GM21390 (cell line): ENCODE results near the gene ROR2.

ENCODE experiments used
- ATAC-seq: cut with Tn5 transposase; IDR thresholded peaks from one replicate; pipeline ENCODE4 v1.9.1; 2021; ENCODE audit not compliant: unreplicated experiment

The ROR2 gene

DNA sequence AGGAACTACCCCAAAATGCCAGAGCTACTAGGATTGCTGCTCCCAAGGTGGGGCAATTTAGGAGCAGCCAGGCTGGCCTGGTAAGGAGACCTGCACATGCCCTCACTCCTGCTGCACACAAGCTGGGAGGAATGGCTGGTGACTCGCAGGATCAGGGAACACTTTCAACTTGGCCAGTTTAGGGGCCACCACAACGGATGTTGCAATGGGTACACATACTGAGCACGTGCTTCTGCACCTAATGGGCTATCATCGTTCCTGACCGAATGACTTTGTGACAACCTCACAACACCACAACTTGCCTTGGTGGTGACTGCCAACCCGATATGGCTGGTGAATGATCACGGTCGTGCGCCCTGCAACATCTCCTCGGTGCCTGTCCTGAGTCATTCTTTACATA is 172.0 kb downstream of the ROR2 start:
- ATAC-seq = no peak

DNA sequence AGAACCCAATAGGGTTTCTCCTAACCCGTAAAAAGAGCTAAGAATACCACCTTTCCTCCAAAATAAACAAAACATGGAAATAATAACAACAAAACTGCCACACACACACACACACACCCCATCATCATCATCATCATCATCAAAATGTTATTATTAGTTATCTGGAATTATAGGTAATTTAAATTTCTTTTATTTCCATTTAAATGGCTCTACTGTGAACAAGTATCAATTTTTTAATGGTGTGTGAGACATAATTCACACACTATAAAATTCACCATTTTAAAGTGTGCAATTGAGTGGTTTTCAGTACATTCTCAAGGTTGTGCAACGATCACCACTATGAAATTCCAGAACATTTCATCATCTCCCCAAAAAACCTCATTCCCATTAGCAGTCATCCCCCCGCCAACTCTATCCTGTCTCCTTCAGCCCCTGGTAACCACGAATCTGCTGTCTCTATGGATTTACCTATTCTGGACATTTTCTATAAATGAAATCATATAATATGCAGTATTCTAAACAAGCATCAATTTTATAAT is 172.7 kb downstream of the ROR2 start:
- no peak for ATAC-seq

DNA sequence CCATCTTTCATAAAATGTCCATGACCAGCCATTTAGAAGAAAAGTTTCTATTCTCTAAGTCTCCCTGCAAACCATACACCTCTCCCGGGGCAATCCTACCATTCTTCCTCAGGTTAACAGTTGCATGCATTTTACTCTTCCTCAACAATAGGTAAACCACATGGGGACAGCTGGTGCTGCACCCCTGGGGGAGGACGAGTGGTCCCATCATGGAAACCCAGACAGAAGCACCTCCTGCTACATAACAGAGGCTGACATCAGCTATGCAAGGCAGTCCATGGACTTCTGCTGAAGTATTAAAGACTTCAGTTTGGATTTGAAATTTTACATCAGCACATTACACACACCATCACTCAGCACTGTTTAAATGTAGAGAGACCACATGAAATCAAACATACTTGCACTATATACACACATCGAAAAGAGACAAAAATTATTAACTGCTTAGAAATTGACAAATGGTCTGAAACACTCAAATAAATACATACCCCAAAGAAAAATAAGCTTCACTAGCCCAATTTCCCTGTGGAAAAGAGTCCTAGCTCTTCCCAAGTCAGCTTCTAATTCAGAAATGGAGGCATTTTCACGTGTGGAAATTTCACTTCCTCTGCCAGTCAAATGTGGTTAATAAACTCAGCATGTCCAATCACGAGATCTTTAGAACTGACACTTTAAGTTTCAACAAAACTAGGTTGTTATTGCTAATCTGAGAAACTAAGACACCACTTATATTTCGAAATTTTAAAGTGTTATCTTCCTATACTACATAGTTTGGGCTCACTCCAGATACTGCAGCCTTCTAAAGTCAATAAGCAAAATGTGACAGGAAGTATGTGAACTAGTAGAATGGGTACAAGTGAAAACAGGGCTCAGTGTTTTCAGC is 173.4 kb downstream of the ROR2 start:
- ATAC-seq = no peak

DNA sequence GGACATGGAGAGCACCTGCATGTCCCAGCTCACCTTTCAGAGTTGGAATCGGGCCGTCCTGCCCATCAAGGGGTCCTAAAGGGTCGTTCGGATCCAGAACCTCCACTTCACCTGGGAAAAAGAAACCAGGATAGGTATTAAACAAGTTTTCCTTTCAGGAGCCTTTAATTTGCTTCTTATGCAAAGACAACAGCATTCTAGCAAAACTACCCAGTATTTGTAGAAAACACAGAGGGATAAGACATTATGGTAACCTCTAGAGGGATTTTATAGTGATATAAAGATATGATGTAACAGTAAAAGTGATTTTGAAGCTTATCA is 174.4 kb downstream of the ROR2 start:
- ATAC-seq = no peak

DNA sequence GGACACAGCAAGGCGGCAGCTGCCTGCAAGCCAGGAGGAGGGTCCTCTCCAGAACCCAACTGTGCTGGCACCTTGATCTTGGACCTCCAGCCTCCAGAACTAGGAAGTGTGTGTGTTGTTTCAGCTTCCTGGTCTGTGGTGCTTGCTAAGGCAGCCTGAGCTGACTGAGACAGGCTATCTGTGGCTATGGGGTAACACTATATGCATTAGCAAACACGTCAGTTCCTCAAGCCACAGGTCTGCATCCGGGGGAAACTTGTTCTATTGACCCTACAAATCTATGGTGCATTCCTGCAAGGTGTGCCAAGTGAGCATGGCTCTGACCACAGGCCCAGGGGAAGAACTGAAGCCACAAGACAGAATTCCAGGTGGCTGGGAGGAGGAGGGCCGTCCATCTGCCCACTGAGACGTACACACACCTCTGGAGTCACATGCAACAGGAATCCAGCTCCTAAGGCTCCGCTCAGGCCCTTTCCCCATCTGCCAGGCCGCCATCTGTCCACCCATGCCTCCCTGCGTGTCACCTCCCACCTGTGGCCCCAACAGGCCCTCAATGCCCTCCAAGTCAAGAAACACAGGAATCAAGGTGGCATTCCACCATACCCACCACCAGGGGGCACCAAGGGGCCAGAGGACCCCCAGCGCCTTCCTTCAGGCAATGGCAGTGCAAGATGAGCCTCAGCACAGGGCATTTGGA is 174.9 kb downstream of the ROR2 start:
- peak; percentile 69 for ATAC-seq

DNA sequence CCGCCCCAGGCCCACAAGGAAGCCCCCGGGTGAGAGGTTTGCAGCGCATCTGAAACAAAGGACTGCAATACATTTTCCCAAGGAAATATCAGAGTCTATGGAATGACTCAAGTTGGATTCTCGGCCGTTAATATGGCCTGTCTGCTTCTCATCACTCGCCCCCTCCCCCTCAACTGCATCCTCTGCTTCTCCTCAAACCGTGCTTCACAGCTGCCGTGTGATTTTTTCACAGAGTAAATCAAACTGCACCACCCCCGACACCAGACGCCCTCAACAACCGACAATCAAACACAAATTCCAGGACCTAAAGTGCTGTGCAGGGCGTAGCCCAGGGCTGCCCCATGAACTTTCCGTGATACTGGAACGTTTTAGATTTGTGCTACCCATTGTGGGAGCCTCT is 176.9 kb downstream of the ROR2 start:
- ATAC-seq = no peak

DNA sequence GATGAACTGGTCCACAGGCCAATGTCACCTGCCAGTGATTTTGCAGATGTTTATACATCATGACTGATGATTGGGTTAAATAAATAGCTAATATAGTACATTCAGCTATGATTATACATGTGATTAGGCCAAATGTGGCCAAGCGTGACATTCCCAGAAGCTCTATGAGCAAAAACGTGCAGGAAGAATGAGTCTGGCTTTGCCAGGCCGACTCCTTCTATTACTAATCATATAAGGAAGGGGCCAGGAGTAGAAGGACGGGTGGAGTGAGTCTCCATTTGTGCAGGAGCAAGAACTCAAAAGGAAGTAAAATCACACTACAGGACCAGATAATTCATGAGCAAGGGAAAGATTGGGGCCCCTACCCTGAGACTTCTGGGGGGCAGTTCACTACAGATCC is 178.2 kb downstream of the ROR2 start:
- no peak for ATAC-seq

DNA sequence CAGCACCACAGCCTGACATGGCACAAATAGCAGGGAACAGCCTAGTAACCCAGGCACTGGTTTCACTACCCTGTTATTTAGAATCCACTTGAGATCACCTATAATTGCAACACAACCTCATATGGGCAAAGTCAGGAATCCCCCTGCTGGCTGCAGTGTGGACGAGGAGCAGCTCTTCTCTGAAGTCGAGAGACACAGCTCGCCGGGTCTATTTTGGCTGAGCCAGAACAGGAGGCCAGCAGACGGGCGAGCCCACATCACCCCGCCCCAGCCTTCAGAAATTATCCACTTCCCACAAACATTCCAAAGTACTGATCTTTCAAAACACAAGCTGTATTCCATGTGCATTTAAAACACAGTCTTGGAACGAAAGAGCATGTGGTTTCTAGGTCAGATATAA is 179.0 kb downstream of the ROR2 start:
- no peak for ATAC-seq

DNA sequence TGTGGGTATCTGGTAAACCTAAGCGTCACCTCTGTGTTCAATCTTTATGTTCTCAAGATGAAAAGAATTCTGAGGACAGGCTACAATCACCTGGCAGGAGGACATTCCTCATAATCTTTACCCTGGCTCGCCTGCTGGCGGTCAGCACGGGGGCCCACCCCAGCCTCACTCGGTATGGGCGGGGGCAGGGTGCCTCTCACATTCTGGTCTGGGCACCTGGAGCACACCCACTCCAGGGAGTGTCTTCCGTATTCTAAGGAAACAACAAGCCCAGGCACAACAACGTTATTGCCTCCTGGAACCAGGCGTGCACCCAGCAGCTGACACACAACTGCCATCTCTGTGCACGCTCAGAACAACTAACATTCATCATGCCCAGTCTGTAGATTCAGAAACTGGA is 179.8 kb downstream of the ROR2 start:
- no peak for ATAC-seq

DNA sequence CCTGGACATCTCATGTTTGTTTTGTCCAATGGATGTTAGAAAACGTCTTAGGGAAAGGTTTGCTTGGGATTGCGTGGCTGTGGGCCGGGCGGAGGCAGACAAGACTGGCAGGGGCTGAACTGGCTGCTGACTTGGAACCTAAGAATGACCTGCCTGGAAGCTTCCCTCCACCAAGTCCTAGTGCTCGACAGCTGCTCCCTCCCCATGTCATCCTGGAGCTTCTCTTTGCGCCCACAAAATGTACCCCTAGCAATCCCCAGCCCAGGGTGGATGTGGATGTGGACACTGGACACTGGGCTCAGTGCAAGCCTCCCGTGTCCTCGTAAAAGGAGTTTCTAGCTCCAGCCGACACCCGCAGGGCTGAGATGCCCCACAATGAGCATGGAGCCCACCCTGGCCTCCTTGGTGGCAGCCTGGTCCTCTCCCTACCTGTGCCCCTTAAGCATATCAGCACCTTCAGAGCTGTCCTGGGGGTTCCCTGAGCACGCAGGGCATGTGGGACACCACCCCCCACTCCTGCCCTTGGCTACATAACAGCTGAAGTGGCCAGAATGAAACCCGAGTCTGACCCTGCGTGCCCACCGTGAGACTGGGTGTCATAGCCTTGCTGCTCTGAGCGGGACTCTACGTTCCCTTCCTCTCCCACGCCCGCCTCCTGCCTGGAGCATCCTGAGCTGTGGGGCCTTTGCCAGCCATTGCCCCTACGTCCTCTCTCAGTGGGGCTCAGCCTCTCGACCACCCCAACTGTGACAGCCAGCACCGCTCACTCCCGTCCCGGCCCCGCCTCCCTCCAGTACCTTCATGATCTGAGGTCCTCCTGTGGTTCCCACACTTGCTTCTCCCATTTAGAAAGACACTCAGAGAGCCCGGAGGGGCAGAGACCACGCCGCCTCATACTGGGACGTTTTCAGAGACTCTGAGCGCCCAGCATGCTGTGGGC is 180.8 kb downstream of the ROR2 start:
- ATAC-seq = no peak

DNA sequence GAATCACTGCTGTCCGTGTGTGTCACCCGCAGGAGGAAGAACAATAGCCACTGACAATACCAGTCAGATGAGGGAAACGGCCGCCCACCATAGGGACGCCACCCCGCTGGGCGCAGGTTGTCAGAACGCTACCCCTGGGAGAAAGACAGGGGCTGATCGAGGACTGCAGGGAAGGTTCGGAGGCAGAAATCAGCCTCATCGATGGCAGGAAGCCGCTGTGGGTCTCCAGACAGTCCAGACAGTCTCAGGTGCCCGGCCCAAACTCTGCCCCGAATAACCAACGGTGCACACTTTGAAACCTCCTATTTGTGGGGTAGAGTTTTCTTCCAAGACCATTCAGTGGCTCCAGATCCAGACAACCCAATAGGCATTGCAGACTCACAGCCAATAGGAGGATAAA is 181.5 kb downstream of the ROR2 start:
- no peak for ATAC-seq

DNA sequence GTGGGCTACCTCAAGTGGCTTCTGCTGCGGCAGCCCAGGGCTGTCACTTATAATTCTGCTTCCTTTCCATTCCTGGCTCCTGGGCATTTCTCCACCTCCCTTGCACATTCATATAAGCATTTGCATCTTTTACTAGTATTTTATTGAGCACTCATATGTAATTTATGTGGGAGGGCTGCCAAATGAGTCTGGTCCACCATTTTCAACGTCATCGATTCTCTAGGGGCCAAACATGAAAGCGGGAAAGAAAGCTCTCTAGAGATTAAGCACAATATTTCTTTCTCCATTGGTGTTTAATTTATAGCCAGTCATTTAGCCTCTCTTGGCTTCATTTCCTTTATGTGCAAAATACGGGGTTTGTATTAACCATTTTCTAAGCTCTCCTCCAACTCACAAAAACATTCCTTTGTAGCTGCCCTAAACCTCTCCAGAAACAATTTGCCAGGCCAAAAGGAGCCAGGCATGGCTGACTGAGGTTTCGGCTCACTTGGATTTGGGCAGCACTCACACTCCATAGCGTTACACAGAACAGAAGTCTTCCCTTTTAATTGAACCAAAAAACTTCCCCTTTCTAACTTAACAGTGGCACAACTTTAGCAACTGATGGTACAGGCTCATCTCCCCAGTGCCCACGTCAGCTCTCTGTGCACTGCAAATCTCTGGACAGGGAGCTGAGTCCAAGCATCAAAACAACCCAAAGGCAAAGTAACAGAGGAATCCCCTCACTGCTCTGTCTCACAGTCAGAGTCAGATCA is 183.5 kb downstream of the ROR2 start:
- no peak for ATAC-seq

DNA sequence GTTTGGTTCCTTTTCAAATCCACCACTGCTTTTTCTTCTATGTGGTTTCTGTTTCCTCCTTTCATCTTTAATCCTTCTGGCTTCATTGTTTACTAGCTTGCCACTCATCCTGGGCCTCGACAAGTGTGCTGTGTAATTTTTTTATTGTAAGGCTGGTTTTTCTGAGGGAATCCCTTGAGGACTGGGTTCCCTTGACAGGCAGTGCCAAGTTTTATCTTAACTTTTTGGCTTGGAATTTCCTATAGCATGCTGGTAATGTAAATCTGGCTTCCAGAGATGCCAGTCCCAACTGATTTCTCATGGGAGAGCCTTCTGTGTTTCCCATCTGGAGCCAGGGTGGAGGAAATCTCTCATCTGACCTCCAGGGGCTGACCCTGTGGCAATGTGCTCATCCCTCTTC is 184.7 kb downstream of the ROR2 start:
- no peak for ATAC-seq

DNA sequence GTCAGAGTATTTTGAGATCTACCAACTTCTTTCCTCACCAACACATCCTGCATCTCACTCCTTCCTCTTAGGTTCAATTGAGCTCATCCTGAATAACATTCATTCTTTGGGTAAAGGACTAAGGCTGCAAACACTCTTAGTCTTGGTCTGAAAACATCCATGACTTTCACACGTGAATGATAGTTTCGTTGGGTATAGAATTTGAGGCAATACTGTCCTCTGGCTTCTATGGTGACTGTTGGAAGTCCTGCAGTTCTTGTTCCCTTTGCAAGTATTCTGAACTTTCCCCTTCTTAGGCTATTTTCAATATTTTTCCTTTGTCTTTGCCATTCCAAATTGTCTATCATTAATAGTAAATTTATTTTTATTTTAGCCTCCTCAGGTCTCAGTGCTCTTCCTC is 185.4 kb downstream of the ROR2 start:
- ATAC-seq = no peak

DNA sequence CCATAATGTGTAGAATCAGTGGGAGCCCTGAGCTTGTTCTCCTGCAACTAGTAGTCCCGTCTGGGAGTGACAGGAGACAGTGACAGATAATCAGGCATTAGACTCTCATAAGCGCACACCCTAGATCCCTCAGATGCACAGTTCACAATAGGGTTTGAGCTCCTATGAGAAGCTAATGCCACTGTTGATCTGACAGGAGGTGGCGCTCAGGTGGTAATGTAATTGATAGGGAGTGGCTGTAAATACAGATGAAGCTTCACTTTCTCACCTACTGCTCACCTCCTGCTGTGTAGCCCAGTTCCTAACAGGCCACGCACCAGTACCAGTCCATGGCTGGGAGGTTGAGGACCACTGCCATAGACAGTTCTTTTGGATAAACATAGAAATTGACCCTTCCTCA is 188.7 kb downstream of the ROR2 start:
- ATAC-seq = no peak

DNA sequence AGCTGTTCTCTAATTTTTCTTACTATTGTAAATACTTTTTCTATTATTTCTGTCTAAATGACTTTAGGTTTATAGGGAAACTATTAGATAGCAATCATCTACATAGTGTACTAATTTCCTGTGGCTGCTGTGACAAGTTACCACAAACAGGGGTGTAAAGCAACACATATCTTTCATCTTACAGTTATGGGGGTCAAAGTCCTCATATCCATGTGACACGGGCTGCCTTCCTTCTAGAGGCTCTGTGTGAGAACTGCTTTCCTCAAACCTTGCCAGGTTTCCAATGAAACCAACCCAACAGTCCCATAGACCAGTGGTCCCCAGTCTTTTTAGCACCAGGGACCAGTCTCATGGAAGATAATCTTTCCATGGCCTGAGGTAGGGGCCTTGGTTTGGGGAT is 189.1 kb downstream of the ROR2 start:
- ATAC-seq = no peak

DNA sequence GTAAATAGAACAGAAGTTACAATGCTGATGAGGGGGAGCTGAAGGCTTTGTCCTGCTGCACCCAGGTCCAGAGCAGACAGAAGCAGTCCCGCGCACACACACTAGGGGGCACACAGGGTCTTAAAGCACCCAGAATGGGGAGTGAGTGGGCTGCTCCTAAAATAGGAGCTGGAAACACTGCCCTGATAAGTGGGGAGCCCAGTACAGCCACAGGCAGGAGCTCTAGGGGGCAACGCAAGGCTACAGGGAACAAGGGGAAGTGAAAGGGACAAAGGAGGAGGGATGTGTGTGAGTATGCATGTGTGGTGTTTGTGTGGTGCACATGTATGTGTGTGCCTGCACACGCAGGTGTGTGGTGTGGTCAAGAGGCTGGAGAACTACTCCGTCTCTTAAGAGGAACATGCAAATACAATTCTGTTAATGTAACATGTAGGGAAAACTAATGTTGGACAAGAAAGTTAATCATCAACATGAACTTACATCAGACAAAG is 191.5 kb downstream of the ROR2 start:
- ATAC-seq = peak; percentile 65

DNA sequence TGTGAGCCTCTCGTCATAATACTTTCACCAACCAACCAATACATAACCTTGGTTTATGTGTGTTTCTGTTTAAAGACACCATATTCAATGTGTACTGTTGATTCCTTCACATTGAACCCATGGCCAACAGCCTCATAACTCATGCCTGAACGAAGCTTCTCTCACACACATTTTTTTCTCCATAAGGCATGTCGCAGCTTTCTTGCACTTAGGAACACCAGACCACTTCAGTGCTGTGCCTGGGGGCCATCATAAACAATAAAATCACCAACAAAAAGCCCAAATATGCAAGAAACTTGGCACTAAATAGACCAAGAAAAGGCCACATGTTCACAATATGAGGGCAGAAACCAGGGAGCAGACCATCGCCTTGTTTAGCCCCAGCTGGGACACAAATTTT is 192.2 kb downstream of the ROR2 start:
- ATAC-seq = no peak

DNA sequence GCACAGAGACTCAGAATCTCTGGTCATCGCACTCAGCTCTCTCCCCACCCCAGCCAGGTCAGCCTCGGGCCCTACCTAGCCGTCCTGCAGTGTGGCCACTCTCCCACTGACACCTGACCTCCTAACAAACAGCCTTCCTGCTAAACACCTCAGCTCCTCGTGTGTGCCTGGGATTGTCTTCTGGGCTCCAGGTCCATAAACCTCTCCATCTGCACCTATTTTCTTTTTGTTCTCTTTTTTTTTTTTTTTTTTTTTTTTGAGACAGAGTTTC is 193.6 kb downstream of the ROR2 start:
- ATAC-seq = no peak

DNA sequence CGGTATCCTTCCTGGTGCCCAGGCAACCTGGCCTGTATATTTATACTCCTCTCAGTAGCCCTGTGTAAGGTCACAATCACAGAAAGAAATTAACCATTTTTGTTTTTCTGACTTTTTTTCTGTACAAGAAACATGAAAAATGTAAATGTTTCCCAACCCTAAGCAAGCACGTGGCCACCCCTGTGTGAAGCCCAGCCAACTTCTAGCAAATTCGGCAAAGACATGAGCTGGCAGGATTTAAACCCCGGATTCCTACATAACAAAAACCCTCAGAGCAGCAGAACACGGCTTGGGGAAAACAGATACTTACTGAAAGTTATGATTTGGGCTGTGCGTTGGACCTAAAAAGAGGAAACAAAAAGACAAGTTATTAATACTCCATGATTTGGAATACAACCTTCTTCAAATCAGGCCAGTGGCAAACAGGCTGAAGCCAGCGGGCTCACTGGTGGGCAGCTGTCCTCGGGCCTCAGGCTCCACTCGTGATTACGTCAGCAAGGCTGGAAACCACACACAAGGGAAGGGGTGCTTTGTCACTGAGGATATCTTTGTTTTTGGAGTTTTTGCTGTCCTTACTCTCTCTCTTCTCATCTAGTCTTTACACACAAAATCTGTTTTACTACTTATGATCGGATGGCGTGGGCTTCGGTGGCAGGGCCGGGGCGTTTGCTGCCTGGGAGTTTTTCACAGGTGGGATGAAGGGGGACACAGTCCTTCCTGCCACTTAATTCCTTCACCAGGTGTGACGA is 194.1 kb downstream of the ROR2 start:
- ATAC-seq = no peak
